ENCODE results near the gene ADAM15.

The ADAM15 gene

GRCh38 chr1:155002464-155003226 lies 48.5 kb upstream of the ADAM15 start, which contains the start of gene ZBTB7B:
Gene ZBTB7B, plus strand, starts transcription at chr1:155002802. Its CDS starts 11,859 bp downstream, at chr1:155014661.
- WGBS: under 1% methylated on average over 19 of the region's 35 CpGs
- Histone ChIP-seq H3K4me1 (ENCODE audit: control insufficient read depth, insufficient read depth, low read depth, low read length) (peaks cover 39% of the 10 kb centered on the region), H3K23ac (ENCODE audit: low read length in 2 of 2) (peak within 1 kb of the TSS in 1 of 2 experiments; percentile 86), H3K4ac (ENCODE audit: low read depth in 1 of 2, low read length in 2 of 2) (peak within 1 kb of the TSS; percentile 89), H3K4me3 (ENCODE audit: insufficient read depth in 1 of 2, low read depth in 1 of 2, low read length in 2 of 2) (peak within 1 kb of the TSS; percentile 83 to 100), H4K8ac (ENCODE audit: low read length) (peak within 1 kb of the TSS; percentile 94), H3K9me3 (ENCODE audit: control insufficient read depth, low read length) (no peaks in the 10 kb centered on the region), H3K9ac (ENCODE audit: low read length) (peak within 1 kb of the TSS; percentile 96), H3K18ac (ENCODE audit: low read depth in 1 of 2, low read length in 2 of 2) (peak within 1 kb of the TSS; percentile 98), H3K27me3 (ENCODE audit: control insufficient read depth in 1 of 2, insufficient read depth in 1 of 2, low read length in 2 of 2) (no peaks in the 10 kb centered on the region), H2AK5ac (ENCODE audit: low read length, severe bottlenecking) (peak within 1 kb of the TSS; percentile 55), H3K36me3 (ENCODE audit: control insufficient read depth in 1 of 2, insufficient read depth in 2 of 2, low read depth in 1 of 2, low read length in 2 of 2) (peaks cover 3 to 21% of the 10 kb centered on the region in 2 experiments), H2BK5ac (ENCODE audit: low read depth, low read length, poor library complexity, severe bottlenecking) (peak within 1 kb of the TSS; percentile 92), H3K79me1 (replicated peaks; ENCODE audit: low read length, poor library complexity, severe bottlenecking) (peaks cover 16% of the 10 kb centered on the region), H3K4me2 (ENCODE audit: low read length, poor library complexity, severe bottlenecking) (peak within 1 kb of the TSS; percentile 93), H2BK120ac (ENCODE audit: low read depth, low read length) (peak within 1 kb of the TSS; percentile 98), H2BK15ac (ENCODE audit: low read depth, poor library complexity, severe bottlenecking) (peak within 1 kb of the TSS; percentile 93), H2BK12ac (ENCODE audit: low read length in 2 of 2) (peak within 1 kb of the TSS; percentile 46 to 94), H3K27ac (ENCODE audit: low read length, poor library complexity, severe bottlenecking) (peak within 1 kb of the TSS; percentile 93), H4K91ac (ENCODE audit: low read length) (peak within 1 kb of the TSS; percentile 97), H3K14ac (ENCODE audit: low read length in 2 of 2) (peak within 1 kb of the TSS in 1 of 2 experiments; percentile 97), H2AFZ (ENCODE audit: low read depth, low read length) (no peak within 1 kb of the TSS)
- peak; percentile 66 for DNase-seq

GRCh38 chr1:155003227-155003765 lies 47.8 kb upstream of the ADAM15 start:
- H2BK5ac ChIP-seq (ENCODE audit: low read depth, low read length, poor library complexity, severe bottlenecking): peak overlapping the region; percentile 68
- peak overlapping the region; percentile 87 for H3K27ac ChIP-seq (ENCODE audit: low read length, poor library complexity, severe bottlenecking)
- H3K27me3 ChIP-seq (ENCODE audit: control insufficient read depth in 1 of 2, insufficient read depth in 1 of 2, low read length in 2 of 2): no peaks in the 10 kb centered on the region
- H2AFZ ChIP-seq (ENCODE audit: low read depth, low read length): no peak overlapping the region
- under 1% methylated on average over 15 of the region's 37 CpGs for WGBS
- peaks cover 3 to 27% of the 10 kb centered on the region in 2 experiments for H3K36me3 ChIP-seq (ENCODE audit: control insufficient read depth in 1 of 2, insufficient read depth in 2 of 2, low read depth in 1 of 2, low read length in 2 of 2)
- peak overlapping the region; percentile 62 for H3K4me2 ChIP-seq (ENCODE audit: low read length, poor library complexity, severe bottlenecking)
- H2BK15ac ChIP-seq (ENCODE audit: low read depth, poor library complexity, severe bottlenecking): peak overlapping the region; percentile 93
- H3K4me1 ChIP-seq (ENCODE audit: control insufficient read depth, insufficient read depth, low read depth, low read length): peaks cover 42% of the 10 kb centered on the region
- H4K8ac ChIP-seq (ENCODE audit: low read length): peak overlapping the region; percentile 91
- DNase-seq: peak; percentile 56
- no peaks in the 10 kb centered on the region for H3K9me3 ChIP-seq (ENCODE audit: control insufficient read depth, low read length)
- peak overlapping the region; percentile 55 for H2AK5ac ChIP-seq (ENCODE audit: low read length, severe bottlenecking)
- H2BK120ac ChIP-seq (ENCODE audit: low read depth, low read length): peak overlapping the region; percentile 98
- peak overlapping the region; percentile 96 for H3K9ac ChIP-seq (ENCODE audit: low read length)
- peak overlapping the region; percentile 85 to 89 for H3K4ac ChIP-seq (ENCODE audit: low read depth in 1 of 2, low read length in 2 of 2)
- H3K4me3 ChIP-seq (ENCODE audit: insufficient read depth in 1 of 2, low read depth in 1 of 2, low read length in 2 of 2): peak overlapping the region; percentile 83 to 100
- peak overlapping the region in 1 of 2 experiments; percentile 86 for H3K23ac ChIP-seq (ENCODE audit: low read length in 2 of 2)
- H3K14ac ChIP-seq (ENCODE audit: low read length in 2 of 2): peak overlapping the region in 1 of 2 experiments; percentile 97
- H3K18ac ChIP-seq (ENCODE audit: low read depth in 1 of 2, low read length in 2 of 2): peak overlapping the region; percentile 88 to 98
- H3K79me1 ChIP-seq (replicated peaks; ENCODE audit: low read length, poor library complexity, severe bottlenecking): peaks cover 15% of the 10 kb centered on the region
- H2BK12ac ChIP-seq (ENCODE audit: low read length in 2 of 2): peak overlapping the region; percentile 15 to 61
- H4K91ac ChIP-seq (ENCODE audit: low read length): peak overlapping the region; percentile 97

GRCh38 chr1:155003766-155004351 lies 47.3 kb upstream of the ADAM15 start:
- Histone ChIP-seq H3K27me3 (ENCODE audit: control insufficient read depth in 1 of 2, insufficient read depth in 1 of 2, low read length in 2 of 2) (no peaks in the 10 kb centered on the region), H2BK5ac (ENCODE audit: low read depth, low read length, poor library complexity, severe bottlenecking) (peak overlapping the region; percentile 68), H2AFZ (ENCODE audit: low read depth, low read length) (no peak overlapping the region), H3K4ac (ENCODE audit: low read depth in 1 of 2, low read length in 2 of 2) (peak overlapping the region; percentile 85 to 89), H3K36me3 (ENCODE audit: control insufficient read depth in 1 of 2, insufficient read depth in 2 of 2, low read depth in 1 of 2, low read length in 2 of 2) (peaks cover 3 to 33% of the 10 kb centered on the region in 2 experiments), H4K91ac (ENCODE audit: low read length) (peak overlapping the region; percentile 97), H2BK12ac (ENCODE audit: low read length in 2 of 2) (peak overlapping the region; percentile 59 to 61), H3K4me1 (ENCODE audit: control insufficient read depth, insufficient read depth, low read depth, low read length) (peaks cover 42% of the 10 kb centered on the region), H3K23ac (ENCODE audit: low read length in 2 of 2) (peak overlapping the region in 1 of 2 experiments; percentile 86), H2BK15ac (ENCODE audit: low read depth, poor library complexity, severe bottlenecking) (peak overlapping the region; percentile 96), H2BK120ac (ENCODE audit: low read depth, low read length) (peak overlapping the region; percentile 98), H3K9me3 (ENCODE audit: control insufficient read depth, low read length) (no peaks in the 10 kb centered on the region), H3K14ac (ENCODE audit: low read length in 2 of 2) (peak overlapping the region in 1 of 2 experiments; percentile 97), H3K27ac (ENCODE audit: low read length, poor library complexity, severe bottlenecking) (peak overlapping the region; percentile 87), H3K18ac (ENCODE audit: low read depth in 1 of 2, low read length in 2 of 2) (peak overlapping the region; percentile 88 to 98), H3K4me2 (ENCODE audit: low read length, poor library complexity, severe bottlenecking) (peak overlapping the region; percentile 62), H3K79me1 (replicated peaks; ENCODE audit: low read length, poor library complexity, severe bottlenecking) (peaks cover 19% of the 10 kb centered on the region), H4K8ac (ENCODE audit: low read length) (peak overlapping the region; percentile 91), H3K4me3 (ENCODE audit: insufficient read depth in 1 of 2, low read depth in 1 of 2, low read length in 2 of 2) (peak overlapping the region; percentile 83 to 100), H3K9ac (ENCODE audit: low read length) (peak overlapping the region; percentile 96), H2AK5ac (ENCODE audit: low read length, severe bottlenecking) (peak overlapping the region; percentile 55)
- DNase-seq: peak; percentile 58
- 1% methylated on average over 9 of the region's 34 CpGs for WGBS
